LNCaP clone FGC (cell line): ENCODE results near the gene TRAPPC2L.

ENCODE experiments used
- DNase-seq: peaks from one replicate; pipeline ENCODE4 v3.0.0-alpha.2; 2011; ENCODE audit warnings: low read depth
- H3K4me3 ChIP-seq: 2 replicates; pipeline ENCODE4 v1.5.1; 2011; ENCODE audit warnings: mild to moderate bottlenecking, low read depth, low read length, control low read depth
- CTCF ChIP-seq: IDR thresholded peaks from 2 replicates; pipeline ENCODE4 v1.5.1; 2012; ENCODE audit warnings: mild to moderate bottlenecking; ENCODE audit not compliant: control insufficient read depth, insufficient read depth; ENCODE audit errors: extremely low read depth

Gene TRAPPC2L

GRCh38 chr16:88899901-88900661, 43.2 kb downstream of the TRAPPC2L start:
- H3K4me3 ChIP-seq = no peak overlapping the region
- DNase-seq = no peak
- no peak for TF ChIP-seq CTCF

- no peak overlapping the region for H3K4me3 ChIP-seq
- DNase-seq = no peak
- no peak for TF ChIP-seq CTCF
These were observed 43.7 kb downstream of the TRAPPC2L start for GRCh38 chr16:88900662-88901052.

- TF ChIP-seq CTCF = no peak
- no peak for DNase-seq
- no peak overlapping the region for H3K4me3 ChIP-seq
These were observed 44.9 kb downstream of the TRAPPC2L start for GRCh38 chr16:88901718-88902337.

GRCh38 chr16:88902744-88903143, 45.8 kb downstream of the TRAPPC2L start:
- no peak overlapping the region for H3K4me3 ChIP-seq
- DNase-seq = no peak
- TF ChIP-seq CTCF = no peak

GRCh38 chr16:88903267-88903666, 46.3 kb downstream of the TRAPPC2L start:
- no peak overlapping the region for H3K4me3 ChIP-seq
- TF ChIP-seq CTCF = no peak
- DNase-seq = no peak

- H3K4me3 ChIP-seq = no peak overlapping the region
- TF ChIP-seq CTCF = no peak
- no peak for DNase-seq
These were observed 47.9 kb downstream of the TRAPPC2L start for GRCh38 chr16:88904676-88905365.
